GM19455 (cell line): Measurements from ENCODE around the gene SHANK3.
A peak's percentile ranks its signal among the peaks of the same experiment; 100 is the strongest.
"Not testable (repeated sequence)": the region's sequence is repeated elsewhere in the genome, so short reads cannot be mapped to it uniquely, and the experiment has no call there.

Source experiments
- ATAC-seq: cut with Tn5 transposase; IDR thresholded peaks from one replicate; pipeline ENCODE4 v1.9.1; 2021; ENCODE audit not compliant: unreplicated experiment

SHANK3 gene

DNA sequence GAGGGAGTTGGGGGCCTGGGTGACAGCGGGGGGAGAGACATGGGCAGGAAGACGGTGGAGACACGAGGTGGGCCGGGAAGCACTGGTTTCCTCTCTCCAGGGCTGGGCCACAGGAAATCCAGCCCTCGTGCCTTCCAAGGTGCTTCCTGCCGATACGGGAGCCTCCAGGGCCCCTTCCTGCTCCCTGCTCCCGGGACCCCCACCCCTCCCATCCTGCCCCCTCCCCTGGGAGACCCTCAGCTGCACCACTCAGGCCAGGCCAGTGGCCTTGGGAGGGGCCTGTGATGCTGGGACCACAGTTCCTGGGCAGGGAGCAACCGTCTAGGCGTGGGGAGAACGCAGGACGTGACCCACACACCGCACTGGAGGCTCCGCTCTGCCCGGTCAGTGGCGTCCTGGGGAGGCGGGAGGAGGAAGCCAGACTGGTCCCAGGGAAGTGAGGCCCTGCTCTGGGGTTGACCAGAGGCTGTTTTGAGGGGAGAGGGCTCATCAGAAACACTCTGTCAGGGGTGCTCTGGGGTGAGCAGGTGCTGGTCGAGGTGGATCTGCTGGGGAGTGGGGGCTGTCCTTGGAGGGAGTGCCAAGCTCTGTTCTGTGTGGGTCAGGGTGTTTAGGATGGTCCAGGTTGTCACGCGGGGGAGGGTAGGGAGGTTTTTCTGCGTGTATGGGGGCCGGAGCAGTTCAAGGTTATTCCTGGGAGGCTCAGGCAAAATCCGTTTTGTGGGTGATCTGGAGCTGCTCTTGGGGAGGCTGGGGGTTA, at the start of gene SHANK3:
Gene SHANK3 (plus strand): TSS at position 353 of the 760 bp plus-strand sequence.
- ATAC-seq = no peak

DNA sequence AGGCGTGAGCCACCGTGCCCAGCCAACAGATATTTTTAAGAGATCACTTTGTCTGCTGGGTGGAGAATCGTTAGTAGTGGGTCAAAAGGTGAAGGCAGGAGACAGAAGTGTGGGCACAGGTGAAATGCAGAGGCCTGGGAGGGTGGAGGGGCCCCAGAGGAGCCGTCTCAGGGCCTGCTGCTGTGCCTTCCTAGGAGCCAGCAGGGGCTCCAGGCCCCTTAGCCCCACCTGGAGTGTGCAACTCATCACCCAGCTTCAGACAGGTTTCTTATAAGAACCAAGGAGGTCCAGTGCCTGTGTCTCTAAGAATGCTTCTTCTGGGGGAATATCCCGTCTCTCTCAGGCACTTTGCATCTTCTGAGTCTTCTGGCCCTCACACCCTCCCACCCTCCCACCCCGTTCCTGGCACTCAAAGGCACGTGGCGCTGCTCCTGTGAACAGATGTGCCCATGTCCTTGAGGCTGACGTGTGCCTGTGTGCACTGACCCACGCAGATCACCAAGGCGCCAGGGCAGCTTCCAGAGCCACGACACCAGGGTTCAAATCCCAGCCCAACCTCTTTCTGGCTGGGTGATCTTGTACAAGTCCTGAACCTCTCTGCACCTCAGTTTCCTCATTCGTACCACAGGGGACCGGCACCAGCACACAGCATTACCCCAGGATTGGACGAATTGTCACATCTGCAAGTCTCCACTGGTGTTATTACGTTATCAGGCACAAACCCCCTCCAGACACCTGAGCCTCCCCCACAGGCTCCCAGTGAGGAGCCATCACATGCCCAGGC, 48.1 kb upstream of the SHANK3 start:
- no peak for ATAC-seq

DNA sequence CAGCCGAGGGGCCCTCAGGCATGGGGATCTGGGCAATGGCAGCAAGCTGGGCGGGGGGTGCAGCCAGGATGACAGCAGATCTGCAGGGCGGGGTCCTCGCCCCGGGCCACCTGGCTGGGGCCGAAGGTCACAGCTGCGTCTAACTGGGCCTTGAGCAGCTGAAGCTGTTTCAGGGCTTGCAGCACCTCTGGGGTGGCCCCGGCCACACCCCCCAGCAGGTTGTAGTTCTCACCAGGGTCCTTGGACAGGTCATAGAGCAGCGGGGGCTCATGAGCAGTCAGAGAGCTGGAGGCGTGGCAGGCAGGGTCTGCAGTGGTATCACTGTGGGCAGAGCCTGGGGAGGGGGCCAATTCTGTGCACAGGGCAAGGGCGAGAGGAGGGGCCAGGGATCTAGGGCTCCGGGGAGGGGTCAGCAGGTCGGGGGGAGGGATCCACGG, 47.5 kb upstream of the SHANK3 start:
- ATAC-seq = no peak

DNA sequence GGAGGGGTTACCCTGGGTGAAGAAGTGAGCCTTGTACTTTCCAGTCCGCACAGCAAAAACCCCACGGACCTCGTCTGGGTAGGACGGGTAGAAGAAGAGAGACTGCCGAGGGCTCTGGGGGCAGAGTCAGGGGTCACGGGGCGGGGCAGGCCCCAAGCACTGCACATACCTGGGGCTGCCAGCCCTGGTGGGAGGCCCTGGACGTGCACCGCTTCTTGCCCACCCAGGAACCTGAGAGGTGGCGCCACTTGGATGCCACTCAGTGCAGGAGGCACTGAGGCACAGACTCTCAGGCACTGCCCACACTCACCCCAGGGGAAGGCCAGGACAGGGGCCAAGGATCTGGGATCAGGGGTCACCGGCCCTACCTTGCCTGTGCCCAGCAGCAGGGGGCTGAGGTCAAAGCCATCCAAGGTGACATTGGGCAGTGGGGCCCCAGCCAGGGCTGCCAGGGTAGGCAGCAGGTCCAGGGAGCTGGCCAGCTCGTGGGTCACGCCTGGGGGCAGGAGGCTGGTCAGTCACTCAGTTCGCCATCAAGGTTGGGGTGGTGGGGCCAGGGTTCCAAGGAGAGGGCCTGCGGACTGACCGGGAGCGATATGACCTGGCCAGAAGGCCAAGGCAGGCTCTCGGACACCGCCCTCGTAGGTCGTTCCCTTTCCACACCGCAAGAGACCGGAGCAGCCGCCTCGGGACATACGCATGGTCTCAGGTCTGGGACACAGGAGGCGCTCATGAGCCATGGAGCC, 46.9 kb upstream of the SHANK3 start:
- no peak for ATAC-seq

DNA sequence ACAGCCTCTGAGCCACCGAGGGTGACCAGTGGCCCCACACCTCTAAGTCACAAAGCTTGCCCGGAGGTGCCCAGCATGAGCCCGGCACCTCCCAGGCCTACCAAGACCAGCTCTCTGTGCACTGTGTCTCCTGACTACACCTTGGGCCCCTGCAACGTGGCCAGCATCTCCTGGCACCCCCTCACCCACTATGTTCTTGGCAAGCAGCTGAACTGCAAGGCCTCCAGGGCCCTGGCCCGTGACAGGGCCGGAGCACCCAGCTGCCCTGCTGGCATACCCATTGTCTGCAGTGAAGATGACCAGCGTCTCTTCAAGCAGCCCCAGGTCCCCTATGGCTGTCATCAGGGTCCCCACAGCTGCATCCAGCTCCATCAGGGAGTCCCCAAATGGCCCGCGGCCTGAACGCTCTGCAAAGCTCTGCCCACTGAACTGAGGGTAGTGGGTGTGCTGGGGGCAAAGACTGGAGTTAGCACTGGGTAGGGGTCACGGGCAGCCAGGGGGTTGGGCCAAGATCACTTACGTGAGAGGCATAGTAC, 46.2 kb upstream of the SHANK3 start:
- ATAC-seq = no peak

DNA sequence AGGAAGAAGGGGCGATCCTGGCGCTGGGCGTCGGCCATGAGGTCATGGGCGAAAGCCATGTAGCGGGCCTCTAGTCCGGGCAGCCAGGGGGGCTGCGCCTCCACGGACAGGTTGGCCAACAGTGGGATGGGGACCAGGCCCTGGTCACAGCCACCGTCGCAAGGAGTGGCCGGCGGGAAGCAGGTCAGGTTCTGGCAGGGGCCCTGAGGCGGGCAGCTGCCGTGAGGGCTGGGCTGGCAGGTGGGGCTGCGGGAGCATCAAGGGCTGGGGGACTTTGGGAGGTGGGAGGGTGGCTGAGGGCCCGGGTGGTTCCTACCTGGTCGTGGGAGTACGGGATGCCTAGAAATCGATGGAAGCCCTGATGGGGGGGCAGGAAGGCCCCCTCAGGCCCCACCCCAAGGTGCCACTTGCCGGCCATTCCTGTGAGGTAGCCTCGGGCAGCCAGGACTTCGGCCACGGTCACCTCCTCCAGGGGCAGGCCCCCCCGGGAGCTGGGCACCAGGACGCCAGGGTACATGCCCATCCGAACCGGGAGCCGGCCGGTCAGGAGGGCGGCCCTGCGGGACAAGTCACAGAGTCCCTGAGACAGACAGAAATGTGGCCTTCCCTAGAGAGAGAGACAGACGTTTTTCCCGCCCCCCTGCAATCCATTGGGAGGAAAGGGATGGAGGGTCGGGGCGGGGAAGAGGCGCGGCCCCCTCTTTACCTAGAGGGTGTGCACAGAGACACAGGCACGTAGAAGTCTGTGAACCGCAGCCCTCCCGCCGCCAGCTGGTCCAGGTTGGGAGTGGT, 45.6 kb upstream of the SHANK3 start:
- no peak for ATAC-seq

DNA sequence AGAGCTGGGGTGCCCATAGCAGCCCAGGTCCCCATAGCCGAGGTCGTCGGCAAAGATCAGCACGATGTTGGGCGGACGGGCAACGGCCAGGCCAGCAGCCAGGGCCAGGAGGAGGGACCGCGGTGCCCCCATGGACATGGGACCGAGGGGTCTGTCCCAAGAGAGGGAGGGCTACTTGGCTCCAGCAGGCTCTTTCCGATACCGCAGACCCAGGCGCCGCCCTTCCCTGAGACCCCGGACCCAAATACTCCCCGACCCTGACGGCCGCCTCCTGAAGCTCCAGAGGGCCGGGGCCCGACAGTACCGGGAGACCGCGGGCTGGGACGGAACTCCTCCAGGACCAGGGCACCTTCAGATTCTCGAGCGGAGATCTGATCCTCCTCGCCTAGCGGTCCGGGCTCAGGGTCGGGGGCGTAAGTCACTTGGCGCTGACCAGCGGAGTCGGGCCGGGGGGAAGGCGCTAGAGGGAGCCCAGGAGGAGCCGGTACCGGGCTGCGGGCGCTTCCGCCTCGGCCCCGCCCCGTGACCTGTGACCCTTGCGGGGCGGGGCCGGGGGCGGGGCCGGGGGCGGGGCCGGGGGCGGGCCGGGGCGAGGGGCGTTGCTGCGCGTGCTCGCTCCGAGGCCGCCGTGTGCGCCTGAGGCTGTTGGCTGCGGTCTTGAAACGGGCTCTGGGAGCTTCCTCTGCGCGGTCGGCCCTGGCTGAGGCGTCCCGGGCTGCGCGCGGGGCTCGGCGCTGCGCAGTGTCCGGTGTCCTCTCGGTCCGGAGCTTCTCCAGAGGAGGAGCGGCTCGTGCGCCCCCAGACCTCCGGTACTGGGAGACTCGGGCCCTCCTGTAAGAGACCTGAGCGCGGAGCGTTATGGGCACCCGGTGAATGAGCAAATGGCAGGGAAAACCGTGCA, 44.7 kb upstream of the SHANK3 start, which contains the start of gene ARSA:
Gene ARSA (minus strand): TSS at position 511 of the 901 bp plus-strand sequence. CDS start 373 bp downstream, at position 138.
- ATAC-seq = peak; percentile 60

DNA sequence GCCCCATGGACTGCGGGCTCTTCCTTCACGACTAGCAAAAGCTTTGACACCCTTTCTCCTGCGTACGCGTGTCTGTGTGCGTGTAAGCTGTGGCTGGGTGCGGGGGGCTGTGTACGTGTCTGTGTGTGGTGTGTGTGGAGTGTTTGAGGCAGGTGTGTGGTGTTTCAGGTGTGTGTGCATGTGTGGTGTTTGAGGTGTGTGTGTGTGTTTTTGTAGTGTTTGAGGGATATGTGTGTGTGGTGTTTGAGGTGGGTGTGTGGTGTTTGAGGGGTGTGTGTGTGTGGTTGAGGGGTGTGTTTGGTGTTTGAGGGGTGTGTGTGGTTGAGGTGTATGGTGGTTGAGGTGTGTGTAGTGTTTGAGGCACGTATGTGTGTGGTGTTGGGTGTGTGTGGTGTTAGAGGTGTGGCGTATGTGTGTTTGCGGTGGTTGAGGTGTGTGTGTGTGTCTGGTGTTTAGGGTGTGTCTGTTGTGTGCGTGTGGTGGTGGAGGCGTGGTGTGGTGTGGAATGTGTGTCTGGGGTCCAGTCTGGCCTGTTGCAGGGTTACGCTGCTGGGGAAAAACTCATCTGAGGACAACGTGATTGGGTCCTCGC, 44.0 kb upstream of the SHANK3 start:
- ATAC-seq = no peak

DNA sequence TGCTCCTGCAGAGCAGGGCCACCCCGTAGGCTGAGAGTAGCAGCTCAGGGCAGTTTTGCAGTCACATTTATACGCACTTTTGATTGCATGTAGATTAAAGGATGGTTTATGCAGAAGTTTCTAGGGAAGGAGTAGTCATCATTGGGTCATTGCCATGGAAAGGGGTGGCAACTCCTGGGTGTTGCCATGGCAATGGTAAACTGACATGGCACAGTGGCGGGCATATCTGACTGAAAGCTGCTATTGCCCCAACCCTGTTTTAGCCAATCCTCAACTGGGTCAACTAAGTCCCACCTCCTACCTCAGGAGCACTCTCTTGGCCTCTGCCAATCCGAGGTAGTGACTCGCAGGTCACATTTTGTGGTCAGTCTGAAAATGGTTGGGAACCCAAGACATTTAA, 42.2 kb upstream of the SHANK3 start:
- ATAC-seq = no peak

DNA sequence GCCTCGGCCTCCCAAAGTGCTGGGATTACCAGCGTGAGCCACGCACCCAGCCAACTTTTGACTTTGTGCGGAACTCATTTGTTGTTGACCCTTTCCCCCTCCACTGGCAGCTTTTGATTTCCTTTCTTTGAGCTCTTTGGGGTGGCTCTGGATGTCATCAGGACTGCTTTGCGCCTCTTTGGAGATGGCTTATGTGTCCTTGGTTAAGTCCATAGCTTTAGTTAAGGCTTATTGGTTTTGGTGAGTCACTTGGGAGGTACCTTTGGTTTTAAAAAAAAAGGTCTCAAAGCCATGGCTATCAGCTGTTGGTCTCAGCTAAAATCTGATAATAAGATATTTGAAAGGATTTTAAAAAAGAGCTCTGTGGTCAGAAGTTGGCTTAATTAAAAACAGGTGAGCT, 39.5 kb upstream of the SHANK3 start:
- ATAC-seq = no peak

DNA sequence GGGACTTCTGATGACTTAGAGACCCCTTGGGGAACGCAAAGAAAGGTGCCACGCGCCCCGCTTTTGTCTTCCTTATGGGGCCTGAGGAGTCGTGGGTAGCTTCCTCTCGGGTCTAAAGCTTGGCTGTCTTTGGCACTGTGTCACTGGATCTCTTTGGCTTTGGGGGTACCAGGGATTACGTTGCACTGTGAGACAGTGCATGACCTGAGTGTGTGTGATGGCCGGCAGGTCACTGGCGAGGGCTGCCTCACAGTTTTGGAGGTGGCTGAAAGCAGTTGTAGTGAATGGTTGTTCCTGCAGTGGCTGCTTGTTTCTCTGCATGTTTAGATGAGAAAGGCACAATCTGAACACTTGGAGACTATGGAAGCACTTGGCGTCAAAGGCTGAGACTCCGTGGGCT, 38.9 kb upstream of the SHANK3 start:
- no peak for ATAC-seq

DNA sequence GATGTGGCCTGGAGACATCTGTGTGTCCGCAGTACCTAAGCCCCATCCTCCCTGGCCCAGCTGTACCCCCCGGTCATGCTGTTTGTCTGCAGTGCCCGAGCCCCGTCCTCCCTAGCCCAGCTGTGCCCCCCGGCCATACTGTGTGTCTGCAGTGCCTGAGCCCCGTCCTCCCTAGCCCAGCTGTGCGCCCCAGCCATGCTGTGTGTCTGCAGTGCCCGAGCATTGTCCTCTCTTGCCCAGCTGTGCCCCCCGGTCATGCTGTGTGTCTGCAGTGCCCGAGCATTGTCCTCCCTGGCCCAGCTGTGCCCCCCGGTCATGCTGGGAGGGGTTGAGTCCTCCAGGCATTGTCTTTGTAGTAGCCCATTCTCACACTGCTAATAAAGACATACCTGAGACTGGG, 37.0 kb upstream of the SHANK3 start:
- no peak for ATAC-seq

DNA sequence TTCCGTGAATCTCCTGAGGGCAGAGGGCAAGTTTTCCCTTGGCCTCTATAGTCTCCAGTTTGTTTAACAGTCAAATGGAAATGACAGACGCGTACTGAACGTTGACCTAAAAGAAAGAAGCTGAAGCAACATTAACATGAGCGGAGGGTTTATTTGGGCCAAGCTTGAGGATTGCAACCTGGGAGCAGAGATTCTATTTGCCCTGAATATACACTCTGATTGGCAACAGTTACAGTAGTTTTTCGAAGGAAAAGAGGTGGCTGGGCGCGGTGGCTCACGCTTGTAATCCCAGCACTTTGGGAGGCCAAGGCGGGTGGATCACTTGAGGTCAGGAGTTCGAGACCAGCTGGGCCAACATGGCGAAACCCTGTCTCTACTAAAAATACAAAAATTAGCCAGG, 32.3 kb upstream of the SHANK3 start:
- not testable (repeated sequence) for ATAC-seq

DNA sequence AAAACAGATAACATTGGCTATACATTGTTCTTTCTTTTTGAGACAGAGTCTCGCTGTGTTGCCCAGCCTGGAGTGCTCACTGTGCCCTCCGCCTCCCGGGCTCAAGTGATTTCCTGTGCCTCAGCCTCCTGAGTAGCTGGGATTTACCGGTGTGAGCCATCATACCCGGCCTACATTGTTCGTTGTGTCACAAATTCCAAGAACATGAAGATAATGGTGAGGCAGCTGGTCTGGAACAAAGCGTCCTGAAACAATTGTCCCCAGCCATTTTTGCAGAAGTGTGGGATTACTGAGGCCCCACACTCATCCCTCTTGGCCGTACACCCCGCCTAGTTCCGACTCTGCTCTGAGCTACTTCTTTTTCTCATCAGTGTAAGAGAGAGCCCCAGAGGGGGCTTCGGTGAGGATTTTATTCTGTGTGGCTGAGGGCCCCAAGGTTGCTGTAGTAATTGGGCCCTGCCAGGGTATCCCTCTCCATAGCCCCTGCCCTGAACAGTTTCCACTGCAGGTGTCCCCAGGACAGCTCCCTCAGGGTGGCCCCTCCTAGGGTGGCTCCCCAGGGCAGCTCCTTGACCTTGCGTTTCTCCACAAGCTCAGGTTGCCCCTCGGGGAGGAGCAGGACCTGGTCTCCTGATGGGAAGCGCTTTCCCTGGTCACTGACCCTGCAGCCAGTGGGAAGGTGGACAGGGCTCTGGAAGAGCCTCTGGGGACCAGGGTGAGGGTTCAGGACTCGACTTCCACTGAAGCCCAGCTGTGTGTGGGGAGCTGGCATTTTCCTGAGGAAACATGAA, 31.6 kb upstream of the SHANK3 start:
- no peak for ATAC-seq

DNA sequence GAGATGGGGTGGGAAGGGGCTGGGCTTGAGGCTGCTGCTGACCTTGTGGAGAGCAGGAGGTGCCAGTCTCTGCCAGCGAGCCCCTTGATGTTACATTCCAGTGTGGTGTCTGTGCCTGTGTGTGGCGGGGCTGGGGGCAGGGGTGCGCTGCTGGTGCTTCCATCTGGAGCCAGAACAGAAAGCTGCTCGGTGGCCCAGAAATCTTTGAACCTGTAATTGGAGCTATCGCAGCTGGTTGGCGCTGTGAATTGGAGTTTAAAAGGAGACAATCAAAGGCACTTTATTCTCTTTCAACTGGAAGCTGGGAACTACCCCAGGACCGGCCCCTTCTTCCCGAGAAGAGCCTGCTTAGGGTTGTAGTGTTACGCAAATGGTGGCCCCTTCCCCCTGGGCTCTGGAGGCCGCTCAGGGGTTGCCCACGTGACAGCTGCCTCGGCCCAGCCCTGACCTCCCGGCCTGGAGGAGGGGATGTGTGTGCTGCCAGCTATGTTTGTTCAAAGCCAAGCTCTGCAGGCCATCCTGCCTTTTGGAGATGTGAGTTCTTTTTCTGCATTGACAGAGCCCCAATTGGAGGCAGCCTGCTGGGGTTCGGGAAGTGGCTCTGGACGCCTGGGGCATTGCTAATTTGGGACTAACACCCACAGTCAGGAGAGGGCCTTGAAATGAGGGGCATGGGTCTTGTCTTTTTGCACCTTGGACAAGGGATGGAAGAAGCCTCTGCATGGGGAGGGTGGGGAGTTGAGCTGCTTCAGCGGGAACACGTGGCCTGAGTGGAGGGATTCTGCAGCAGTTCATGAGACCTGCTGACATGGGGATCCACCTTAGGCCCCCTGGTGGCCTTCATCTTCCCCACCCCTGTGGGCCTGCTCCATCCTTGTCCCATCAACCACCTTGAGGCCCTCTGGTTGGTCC, 30.7 kb upstream of the SHANK3 start:
- no peak for ATAC-seq

DNA sequence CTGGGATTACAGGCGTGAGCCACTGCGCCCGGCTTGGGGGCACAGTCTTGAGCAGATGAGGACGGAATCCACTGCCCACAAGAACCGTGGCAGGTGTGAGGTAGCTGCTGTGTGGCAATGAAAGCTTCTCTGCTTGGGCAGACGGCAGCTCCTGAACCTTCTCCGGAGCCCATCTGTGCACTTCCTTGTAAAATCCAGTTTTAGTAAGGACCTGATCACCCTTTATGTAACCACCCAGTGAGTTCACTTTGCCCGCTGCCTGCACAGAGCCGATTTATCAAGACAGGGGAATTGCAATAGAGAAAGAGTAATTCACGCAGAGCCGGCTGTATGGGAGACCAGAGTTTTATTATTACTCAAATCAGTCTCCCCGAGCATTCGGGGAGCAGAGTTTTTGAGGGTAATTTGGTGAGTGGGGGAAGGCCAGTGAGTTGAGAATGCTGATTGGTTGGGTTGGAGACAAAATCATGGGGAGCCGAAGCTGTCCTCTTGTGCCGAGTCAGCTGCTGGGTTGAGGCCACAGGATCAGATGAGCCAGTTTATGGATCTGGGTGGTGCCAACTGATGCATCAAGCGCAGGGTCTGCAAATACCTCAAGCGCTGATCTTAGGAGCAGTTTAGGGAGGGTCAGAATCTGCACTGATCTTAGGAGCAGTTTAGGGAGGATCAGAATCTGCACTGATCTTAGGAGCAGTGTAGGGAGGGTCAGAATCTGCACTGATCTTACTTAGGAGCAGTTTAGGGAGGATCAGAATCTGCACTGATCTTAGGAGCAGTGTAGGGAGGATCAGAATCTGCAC, 29.4 kb upstream of the SHANK3 start:
- ATAC-seq = not testable (repeated sequence)

DNA sequence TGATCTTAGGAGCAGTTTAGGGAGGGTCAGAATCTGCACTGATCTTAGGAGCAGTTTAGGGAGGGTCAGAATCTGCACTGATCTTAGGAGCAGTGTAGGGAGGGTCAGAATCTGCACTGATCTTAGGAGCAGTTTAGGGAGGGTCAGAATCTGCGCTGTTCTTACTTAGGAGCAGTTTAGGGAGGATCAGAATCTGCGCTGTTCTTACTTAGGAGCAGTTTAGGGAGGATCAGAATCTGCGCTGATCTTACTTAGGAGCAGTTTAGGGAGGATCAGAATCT, 28.9 kb upstream of the SHANK3 start:
- ATAC-seq = not testable (repeated sequence)
